ENCODE measurements around the gene DNMT3B. TPM values are rescaled to one million over a fixed set of nuclear protein-coding genes. Genes with fewer than 3 reads are reported as not detected.

The DNMT3B gene
- total and polyA plus RNA-seq, 4 donors = 0.31 to 3.1 (median 0.90) TPM

GRCh38 chr20:32753731-32754130, 8.5 kb upstream of the DNMT3B start:
- ATAC-seq (ENCODE audit: insufficient read depth, low FRiP score) = no peak
- TF ChIP-seq CTCF (IDR thresholded peaks at IDR 0.05; ENCODE audit: control extremely low read depth, extremely low read depth) = no peak
- no peak overlapping the region for H3K9ac ChIP-seq (ENCODE audit: insufficient read depth in 1 of 2, low read length in 2 of 2)
- no peaks in the 10 kb centered on the region for H3K9me3 ChIP-seq (ENCODE audit: control insufficient read depth in 4 of 4, insufficient read depth in 3 of 4, low read length in 3 of 4)
- H3K4me3 ChIP-seq = no peak overlapping the region
- no peak overlapping the region for H3K27ac ChIP-seq (ENCODE audit: low read depth in 1 of 2, low read length in 1 of 2)
- H3K27me3 ChIP-seq (ENCODE audit: control insufficient read depth in 3 of 3, insufficient read depth in 3 of 3, low read length in 2 of 3) = no peaks in the 10 kb centered on the region
- no peaks in the 10 kb centered on the region for H3K36me3 ChIP-seq (ENCODE audit: control insufficient read depth in 4 of 4, insufficient read depth in 4 of 4, low read length in 4 of 4)
- DNase-seq = no peak
- 91 to 93% methylated on average over 4 of the region's 4 CpGs for WGBS, 2 donors
- no peaks in the 10 kb centered on the region for H3K4me1 ChIP-seq (ENCODE audit: control insufficient read depth in 5 of 5, insufficient read depth in 5 of 5, low read length in 5 of 5)

- Histone ChIP-seq H3K4me3 (no peak overlapping the region), H3K27me3 (ENCODE audit: control insufficient read depth in 3 of 3, insufficient read depth in 3 of 3, low read length in 2 of 3) (no peaks in the 10 kb centered on the region), H3K9ac (ENCODE audit: insufficient read depth in 1 of 2, low read length in 2 of 2) (no peak overlapping the region), H3K36me3 (ENCODE audit: control insufficient read depth in 4 of 4, insufficient read depth in 4 of 4, low read length in 4 of 4) (no peaks in the 10 kb centered on the region), H3K27ac (ENCODE audit: low read depth in 1 of 2, low read length in 1 of 2) (no peak overlapping the region), H3K4me1 (ENCODE audit: control insufficient read depth in 5 of 5, insufficient read depth in 5 of 5, low read length in 5 of 5) (no peaks in the 10 kb centered on the region), H3K9me3 (ENCODE audit: control insufficient read depth in 4 of 4, insufficient read depth in 3 of 4, low read length in 3 of 4) (no peaks in the 10 kb centered on the region)
- DNase-seq (no peak), ATAC-seq (ENCODE audit: insufficient read depth, low FRiP score) (no peak)
- no peak for TF ChIP-seq CTCF (IDR thresholded peaks at IDR 0.05; ENCODE audit: control extremely low read depth, extremely low read depth)
- 70 to 77% methylated on average over 5 of the region's 5 CpGs for WGBS, 2 donors
Observed at GRCh38 chr20:32756156-32756555, 6.0 kb upstream of the DNMT3B start.

- no peaks in the 10 kb centered on the region for H3K27me3 ChIP-seq (ENCODE audit: control insufficient read depth in 3 of 3, insufficient read depth in 3 of 3, low read length in 2 of 3)
- H3K4me1 ChIP-seq (ENCODE audit: control insufficient read depth in 5 of 5, insufficient read depth in 5 of 5, low read length in 5 of 5) = peaks cover 0 to 18% (median 9%) of the 10 kb centered on the region in 5 donors
- H3K9me3 ChIP-seq (ENCODE audit: control insufficient read depth in 4 of 4, insufficient read depth in 3 of 4, low read length in 3 of 4) = no peaks in the 10 kb centered on the region
- ATAC-seq (ENCODE audit: insufficient read depth, low FRiP score) = no peak
- 43 to 55% methylated on average over 6 of the region's 6 CpGs for WGBS, 2 donors
- no peak overlapping the region for H3K4me3 ChIP-seq
- no peaks in the 10 kb centered on the region for H3K36me3 ChIP-seq (ENCODE audit: control insufficient read depth in 4 of 4, insufficient read depth in 4 of 4, low read length in 4 of 4)
- no peak for DNase-seq
- no peak overlapping the region for H3K9ac ChIP-seq (ENCODE audit: insufficient read depth in 1 of 2, low read length in 2 of 2)
- no peak overlapping the region for H3K27ac ChIP-seq (ENCODE audit: low read depth in 1 of 2, low read length in 1 of 2)
- TF ChIP-seq CTCF (IDR thresholded peaks at IDR 0.05; ENCODE audit: control extremely low read depth, extremely low read depth) = no peak
Observed at GRCh38 chr20:32761417-32761830, 761 bp upstream of the DNMT3B start.

GRCh38 chr20:32762754-32763201, 593 bp downstream of the DNMT3B start:
- Histone ChIP-seq H3K4me1 (ENCODE audit: control insufficient read depth in 5 of 5, insufficient read depth in 5 of 5, low read length in 5 of 5) (peaks cover 0 to 18% (median 9%) of the 10 kb centered on the region in 5 donors), H3K27ac (ENCODE audit: low read depth in 1 of 2, low read length in 1 of 2) (no peak overlapping the region), H3K9ac (ENCODE audit: insufficient read depth in 1 of 2, low read length in 2 of 2) (no peak overlapping the region), H3K4me3 (peak overlapping the region; percentile 80), H3K36me3 (ENCODE audit: control insufficient read depth in 4 of 4, insufficient read depth in 4 of 4, low read length in 4 of 4) (no peaks in the 10 kb centered on the region), H3K27me3 (ENCODE audit: control insufficient read depth in 3 of 3, insufficient read depth in 3 of 3, low read length in 2 of 3) (no peaks in the 10 kb centered on the region), H3K9me3 (ENCODE audit: control insufficient read depth in 4 of 4, insufficient read depth in 3 of 4, low read length in 3 of 4) (no peaks in the 10 kb centered on the region)
- 0 to 1% methylated on average over 30 of the region's 30 CpGs for WGBS, 2 donors
- peak in 2 of 3 donors; percentile 20 to 37 for DNase-seq
- ATAC-seq (ENCODE audit: insufficient read depth, low FRiP score) = no peak
- TF ChIP-seq CTCF (IDR thresholded peaks at IDR 0.05; ENCODE audit: control extremely low read depth, extremely low read depth) = no peak
